Neural cell (in vitro differentiated cells): ENCODE results near the gene GSTT2B. TPM values are rescaled to one million over a fixed set of nuclear protein-coding genes. Genes with fewer than 3 reads are reported as not detected.
"Not testable (repeated sequence)": the region's sequence is repeated elsewhere in the genome, so short reads cannot be mapped to it uniquely, and the experiment has no call there.

Experiments
- H2AFZ ChIP-seq: fragments of 200-600, 300-800 bp; sonication (generic), shearing (Covaris generic); 2 replicates; pipeline ENCODE4 v1.6.0; 2014; ENCODE audit warnings: low read depth, mild to moderate bottlenecking, antibody characterized with exemption, low read length, moderate library complexity
- H3F3A ChIP-seq: fragments of 200-600 bp; shearing (Covaris generic); 2 replicates; pipeline ENCODE4 v1.6.1; 2016; ENCODE audit warnings: mild to moderate bottlenecking, moderate library complexity, mixed read lengths, antibody characterized with exemption, low read length; ENCODE audit not compliant: insufficient read depth, poor library complexity, severe bottlenecking
- H3K27ac ChIP-seq: fragments of 200-600, 300-800 bp; sonication (generic), shearing (Covaris generic); 2 replicates; pipeline ENCODE4 v1.5.1; 2014; ENCODE audit warnings: mild to moderate bottlenecking, low read length, moderate library complexity
- H3K27me3 ChIP-seq: fragments of 300-800, 200-600 bp; sonication (generic), shearing (Covaris generic); 2 replicates; pipeline ENCODE4 v1.6.0; 2014; ENCODE audit warnings: mild to moderate bottlenecking, low read depth, low read length, moderate library complexity; ENCODE audit not compliant: insufficient read depth
- H3K36me3 ChIP-seq: fragments of 300-800, 200-600 bp; sonication (generic), shearing (Covaris generic); 2 replicates; pipeline ENCODE4 v1.5.1; 2014; ENCODE audit warnings: mild to moderate bottlenecking, antibody characterized with exemption, low read length, moderate library complexity; ENCODE audit not compliant: insufficient read depth
- H3K4me2 ChIP-seq: fragments of 300-800, 200-600 bp; sonication (generic), shearing (Covaris generic); 2 replicates; pipeline ENCODE4 v1.6.0; 2014; ENCODE audit warnings: mild to moderate bottlenecking, low read length
- H3K4me3 ChIP-seq: fragments of 300-800, 200-600 bp; sonication (generic), shearing (Covaris generic); 2 replicates; pipeline ENCODE4 v1.5.1; 2014; ENCODE audit warnings: mild to moderate bottlenecking, low read length, moderate library complexity
- H3K79me2 ChIP-seq: fragments of 200-600 bp; shearing (Covaris generic); replicated peaks from 2 replicates; pipeline ENCODE4 v1.6.0; 2014; ENCODE audit warnings: mild to moderate bottlenecking, low read length, moderate library complexity; ENCODE audit not compliant: insufficient read depth
- H3K9ac ChIP-seq: fragments of 300-800, 200-600 bp; sonication (generic), shearing (Covaris generic); 2 replicates; pipeline ENCODE4 v1.6.1; 2016; ENCODE audit warnings: mild to moderate bottlenecking, low read length, mixed read lengths
- H3K9me2 ChIP-seq: fragments of 200-600 bp; shearing (Covaris generic); 2 replicates; pipeline ENCODE4 v1.6.1; 2016; ENCODE audit warnings: mild to moderate bottlenecking, low read length, mixed read lengths; ENCODE audit not compliant: insufficient read depth
- H3K9me3 ChIP-seq: fragments of 200-600, 300-800 bp; sonication (generic), shearing (Covaris generic); 2 replicates; pipeline ENCODE4 v1.6.1; 2016; ENCODE audit warnings: mild to moderate bottlenecking, mixed run types, low read length, moderate library complexity, mixed read lengths
- H4K20me1 ChIP-seq: fragments of 200-600 bp; shearing (Covaris generic); 2 replicates; pipeline ENCODE4 v1.6.1; 2016; ENCODE audit warnings: mild to moderate bottlenecking, mixed run types; ENCODE audit not compliant: insufficient read depth
- CTCF ChIP-seq: fragments of 450-650 bp; IDR thresholded peaks from 2 replicates; pipeline ENCODE4 v1.5.1; 2014; ENCODE audit warnings: antibody characterized with exemption, mild to moderate bottlenecking, moderate library complexity; ENCODE audit not compliant: poor library complexity, severe bottlenecking
- EP300 ChIP-seq: fragments of 450-650 bp; conservative IDR thresholded peaks from 2 replicates; pipeline ENCODE4 v1.6.1; 2014; ENCODE audit warnings: antibody characterized with exemption, mild to moderate bottlenecking, moderate library complexity; ENCODE audit not compliant: poor library complexity, severe bottlenecking
- EZH2 ChIP-seq: fragments of 200-600, 300-800 bp; shearing (Covaris generic), sonication (generic); IDR thresholded peaks from 2 replicates; pipeline ENCODE4 v1.6.1; 2014; ENCODE audit warnings: antibody characterized with exemption, low read length, borderline replicate concordance, mild to moderate bottlenecking; ENCODE audit not compliant: insufficient read depth, poor library complexity, severe bottlenecking
- MXI1 ChIP-seq: fragments of 450-650 bp; conservative IDR thresholded peaks from 2 replicates; pipeline ENCODE4 v1.6.1; 2014; ENCODE audit warnings: antibody characterized with exemption, mild to moderate bottlenecking; ENCODE audit not compliant: poor library complexity, severe bottlenecking
- POLR2AphosphoS5 ChIP-seq: IDR thresholded peaks from 2 replicates; pipeline ENCODE4 v1.6.1; 2012
- RAD21 ChIP-seq: fragments of 450-650 bp; conservative IDR thresholded peaks from 2 replicates; pipeline ENCODE4 v1.6.1; 2014; ENCODE audit warnings: antibody characterized with exemption, mild to moderate bottlenecking, moderate library complexity
- REST ChIP-seq: IDR thresholded peaks from 2 replicates; pipeline ENCODE4 v1.6.1; 2012; ENCODE audit warnings: borderline replicate concordance
- SMC3 ChIP-seq: fragments of 450-650 bp; conservative IDR thresholded peaks from 2 replicates; pipeline ENCODE4 v1.6.1; 2014; ENCODE audit warnings: antibody characterized with exemption, mild to moderate bottlenecking, moderate library complexity; ENCODE audit not compliant: poor library complexity
- TAF1 ChIP-seq: IDR thresholded peaks from 2 replicates; pipeline ENCODE4 v1.6.1; 2012; ENCODE audit warnings: low read depth
- polyA plus RNA-seq: library from polyadenylated mRNA; depleted of rRNA; stranded (reverse); fragments of >200 nt; gene quantifications from 2 replicates; pipeline ENCODE4 v1.2.3, GENCODE V29; 2014

Gene GSTT2B
- polyA plus RNA-seq, 1 donor from 2014 or later, result not detected

- H4K20me1 ChIP-seq, result no peaks in the 10 kb centered on the region
- TF ChIP-seq REST (no peak), MXI1 (no peak), RAD21 (no peak)
- no peaks in the 10 kb centered on the region for H3K79me2 ChIP-seq
- no peaks in the 10 kb centered on the region for H3F3A ChIP-seq
- no peak overlapping the region for H3K9ac ChIP-seq
- H3K4me2 ChIP-seq, result no peak overlapping the region
- no peaks in the 10 kb centered on the region for H3K9me2 ChIP-seq
- H3K36me3 ChIP-seq, result no peaks in the 10 kb centered on the region
- no peaks in the 10 kb centered on the region for H3K9me3 ChIP-seq
- H2AFZ ChIP-seq, result no peak overlapping the region
- no peaks in the 10 kb centered on the region for H3K27me3 ChIP-seq
- H3K27ac ChIP-seq, result no peak overlapping the region
- no peak overlapping the region for H3K4me3 ChIP-seq
Observed at GRCh38 chr22:23925020-23925606, 35.9 kb downstream of the GSTT2B start.

GRCh38 chr22:23922921-23923320 is 38.1 kb downstream of the GSTT2B start:
- no peak overlapping the region for H3K9ac ChIP-seq
- TF ChIP-seq MXI1 (no peak), EZH2 (no peak), RAD21 (no peak), TAF1 (no peak), SMC3 (no peak), EP300 (no peak), CTCF (no peak), POLR2AphosphoS5 (no peak), REST (no peak)
- H4K20me1 ChIP-seq, result no peaks in the 10 kb centered on the region
- H3F3A ChIP-seq, result no peaks in the 10 kb centered on the region
- H3K27ac ChIP-seq, result no peak overlapping the region
- H2AFZ ChIP-seq, result no peak overlapping the region
- no peaks in the 10 kb centered on the region for H3K79me2 ChIP-seq
- no peaks in the 10 kb centered on the region for H3K9me2 ChIP-seq
- H3K4me2 ChIP-seq, result no peak overlapping the region
- no peaks in the 10 kb centered on the region for H3K27me3 ChIP-seq
- H3K36me3 ChIP-seq, result no peaks in the 10 kb centered on the region
- H3K9me3 ChIP-seq, result no peaks in the 10 kb centered on the region
- H3K4me3 ChIP-seq, result no peak overlapping the region

GRCh38 chr22:23921586-23922201 is 39.3 kb downstream of the GSTT2B start:
- not testable (repeated sequence) for H3K9me3 ChIP-seq, H3K4me2 ChIP-seq, H3K36me3 ChIP-seq, H3K27ac ChIP-seq, H3K9ac ChIP-seq, H3K9me2 ChIP-seq, H3K27me3 ChIP-seq, H3K79me2 ChIP-seq, H4K20me1 ChIP-seq, H3F3A ChIP-seq, H3K4me3 ChIP-seq, H2AFZ ChIP-seq

GRCh38 chr22:23920267-23920611 is 40.8 kb downstream of the GSTT2B start:
- not testable (repeated sequence) for H3K4me3 ChIP-seq, H3K9me2 ChIP-seq, H4K20me1 ChIP-seq, H3K79me2 ChIP-seq, H3K36me3 ChIP-seq, H3F3A ChIP-seq, H3K27ac ChIP-seq, H3K9me3 ChIP-seq, H3K9ac ChIP-seq, H3K4me2 ChIP-seq, H3K27me3 ChIP-seq, H2AFZ ChIP-seq
